K562 (cell line): ENCODE measurements around the gene SLC16A13. TPM values are rescaled to one million over a fixed set of nuclear protein-coding genes. Genes with fewer than 3 reads are reported as not detected.

Experiments
- ATF7 ChIP-seq: fragments of 450-650 bp; IDR thresholded peaks from 2 replicates; pipeline ENCODE4 v1.7.1; 2014; ENCODE audit warnings: mild to moderate bottlenecking, moderate library complexity
- CBX1 ChIP-seq: sonication (generic); IDR thresholded peaks from 2 replicates; pipeline ENCODE4 v1.6.1; 2016; ENCODE audit warnings: antibody characterized with exemption, low read depth, mild to moderate bottlenecking
- CTBP1 ChIP-seq: fragments of 450-650 bp; IDR thresholded peaks from 2 replicates; pipeline ENCODE4 v1.6.1; 2016; ENCODE audit warnings: borderline replicate concordance
- NRF1 ChIP-seq, 2 experiments: fragments of 450-650 bp; IDR thresholded peaks in 1 of 2; conservative IDR thresholded peaks in 1 of 2; 2 replicates each; pipeline ENCODE4 v1.6.1; 2014; ENCODE audit warnings: mild to moderate bottlenecking in 2 of 2
- PCBP2 ChIP-seq: fragments of 200-400 bp; formaldehyde crosslinking; IDR thresholded peaks from 2 replicates; pipeline ENCODE4 v1.6.1; 2018; ENCODE audit warnings: low read length, low read depth, mild to moderate bottlenecking, moderate library complexity; ENCODE audit not compliant: poor library complexity, severe bottlenecking
- PHTF2 ChIP-seq: fragments of 250-450 bp; sonication (Bioruptor Pico); IDR thresholded peaks from 2 replicates; pipeline ENCODE4 v1.5.0; 2021; ENCODE audit warnings: mild to moderate bottlenecking
- SETDB1 ChIP-seq: IDR thresholded peaks from one replicate; pipeline ENCODE4 v1.6.1; 2012; ENCODE audit warnings: low read length, control low read depth, inconsistent platforms
- SIN3A ChIP-seq, 2 experiments: fragments of 150-350 bp in 1 of 2; IDR thresholded peaks; 2 replicates each; pipeline ENCODE4 v1.6.1; 2011 to 2016; ENCODE audit warnings: borderline replicate concordance in 2 of 2, low read depth in 2 of 2, low read length in 2 of 2, mild to moderate bottlenecking in 2 of 2, moderate library complexity in 2 of 2; ENCODE audit not compliant: control insufficient read depth in 1 of 2
- THAP12 ChIP-seq: fragments of 250-450 bp; sonication (Bioruptor Pico); IDR thresholded peaks from 2 replicates; pipeline ENCODE4 v1.9.0; 2021; ENCODE audit warnings: mild to moderate bottlenecking, inconsistent platforms
- ZBTB12 ChIP-seq: fragments of 250-450 bp; sonication (Bioruptor Pico); IDR thresholded peaks from 2 replicates; pipeline ENCODE4 v1.4.0; 2020
- ZFX ChIP-seq: sonication (generic); formaldehyde crosslinking; IDR thresholded peaks from 2 replicates; pipeline ENCODE4 v1.8.0; 2022; ENCODE audit warnings: mild to moderate bottlenecking, missing genetic modification reagents, moderate library complexity
- ZKSCAN3 ChIP-seq: fragments of 250-450 bp; sonication (Bioruptor Pico); IDR thresholded peaks from 2 replicates; pipeline ENCODE4 v1.4.0; 2020
- ZNF197 ChIP-seq: fragments of 200-800 bp; sonication (Bioruptor generic); IDR thresholded peaks from 2 replicates; pipeline ENCODE4 v1.6.1; 2016; ENCODE audit warnings: low read depth, missing genetic modification characterization, missing compliant biosample characterization
- ZNF384 ChIP-seq: IDR thresholded peaks from 2 replicates; pipeline ENCODE4 v1.6.1; 2012; ENCODE audit warnings: low read depth, low read length, improper control_type of control experiment
- ZNF57 ChIP-seq: fragments of 450-650 bp; formaldehyde crosslinking; IDR thresholded peaks from 2 replicates; pipeline ENCODE4 v1.4.0; 2020; ENCODE audit warnings: mild to moderate bottlenecking, moderate library complexity
- ZNF592 ChIP-seq: fragments of 450-650 bp; IDR thresholded peaks from 2 replicates; pipeline ENCODE4 v1.6.1; 2017; ENCODE audit warnings: antibody characterized with exemption, mild to moderate bottlenecking
- ZNF644 ChIP-seq: fragments of 200-800 bp; sonication (Bioruptor generic); IDR thresholded peaks from 2 replicates; pipeline ENCODE4 v1.6.1; 2016; ENCODE audit warnings: low read depth, missing genetic modification characterization, missing compliant biosample characterization
- ZNF766 ChIP-seq: fragments of 200-800 bp; sonication (Bioruptor generic); conservative IDR thresholded peaks from 2 replicates; pipeline ENCODE4 v1.6.1; 2016; ENCODE audit warnings: missing genetic modification characterization, missing compliant biosample characterization
- polyA plus RNA-seq, 8 experiments: library from polyadenylated mRNA; depleted of rRNA in 4 of 8; stranded (reverse) in 5 of 8; unstranded in 3 of 8; fragments of >200 nt; fragmentation: Nextera tagmentation in 2 of 8; fragmentation: Illumina TruSeq in 1 of 8; extraction: Ambion mirVana in 2 of 8; extraction: Trizol in 1 of 8; gene quantifications; 2 replicates each; pipeline versions ENCODE4 v1.2.1 to v1.2.3, GENCODE V29; 2011 to 2014; ENCODE audit warnings: inconsistent platforms in 1 of 8, missing spikeins in 1 of 8
- total RNA-seq, 7 experiments: library from RNA; depleted of rRNA in 6 of 7; stranded (reverse); fragments of >200 nt in 6 of 7; fragmentation: Illumina TruSeq in 2 of 7; extraction: Trizol in 2 of 7; gene quantifications; 2 replicates each; pipeline versions ENCODE4 v1.2.1 to v1.2.3, GENCODE V29; 2011 to 2021; ENCODE audit warnings: low replicate concordance in 1 of 7

SLC16A13 gene
- total and polyA plus RNA-seq, 9 of the 15 experiments (the other 6 are each of a cell fraction or from before 2014, with no cell fraction given) = 0.04 to 5.6 (median 0.87) TPM

GRCh38 chr17:7016886-7017826, 18.7 kb upstream of the SLC16A13 start (continued):
- TF ChIP-seq CBX1 = no peak
- peak; percentile 62 for TF ChIP-seq ZFX
- TF ChIP-seq ATF7 = 0 out of 2 replicates have a peak, but pooled peaks have one; percentile 25
- TF ChIP-seq ZNF592 = 0 out of 2 replicates have a peak, but pooled peaks have one; percentile 19
- TF ChIP-seq ZNF766 (CRISPR knock-in tag) = no peak
- TF ChIP-seq SETDB1 = no peak
- no peak for TF ChIP-seq ZBTB12 (CRISPR knock-in tag)
- TF ChIP-seq ZKSCAN3 (CRISPR knock-in tag) = no peak
- TF ChIP-seq CTBP1 = 0 out of 2 replicates have a peak, but pooled peaks have one; percentile 15
- TF ChIP-seq PHTF2 = no peak
- no peak for TF ChIP-seq THAP12 (CRISPR knock-in tag)
- TF ChIP-seq SIN3A (IDR thresholded peaks at IDR 0.05; ENCODE audit: borderline replicate concordance in 2 of 2, control insufficient read depth in 1 of 2, low read depth in 2 of 2, low read length in 2 of 2) = no peak
- 0 out of 4 replicates have a peak, but pooled peaks of 1 of the 2 experiments have one; percentile 14 for TF ChIP-seq NRF1 (conservative IDR thresholded peaks at IDR 0.05 in 1 of 2, IDR thresholded peaks at IDR 0.05 in 1 of 2)
- TF ChIP-seq PCBP2 = no peak
- no peak for TF ChIP-seq ZNF644 (tag)
- no peak for TF ChIP-seq ZNF197
- no peak for TF ChIP-seq ZNF57 (CRISPR knock-in tag)
- TF ChIP-seq ZNF384 = no peak
